SK-N-MC (cell line): ENCODE measurements around the gene C1S.

Source experiments
- EZH2 ChIP-seq: fragments of 200-600 bp; sonication (generic); IDR thresholded peaks from one replicate; pipeline ENCODE4 v1.6.1; 2017; ENCODE audit warnings: antibody characterized with exemption
- FOXP2 ChIP-seq: optimal IDR thresholded peaks from 2 replicates; pipeline ENCODE3; 2011; ENCODE audit warnings: mild to moderate bottlenecking, moderate library complexity; ENCODE audit not compliant: insufficient read depth; ENCODE audit errors: extremely low read length, control extremely low read depth
- POLR2AphosphoS5 ChIP-seq: IDR thresholded peaks from 2 replicates; pipeline ENCODE4 v1.6.1; 2012; ENCODE audit warnings: mild to moderate bottlenecking, low read depth, low read length, borderline replicate concordance

DNA sequence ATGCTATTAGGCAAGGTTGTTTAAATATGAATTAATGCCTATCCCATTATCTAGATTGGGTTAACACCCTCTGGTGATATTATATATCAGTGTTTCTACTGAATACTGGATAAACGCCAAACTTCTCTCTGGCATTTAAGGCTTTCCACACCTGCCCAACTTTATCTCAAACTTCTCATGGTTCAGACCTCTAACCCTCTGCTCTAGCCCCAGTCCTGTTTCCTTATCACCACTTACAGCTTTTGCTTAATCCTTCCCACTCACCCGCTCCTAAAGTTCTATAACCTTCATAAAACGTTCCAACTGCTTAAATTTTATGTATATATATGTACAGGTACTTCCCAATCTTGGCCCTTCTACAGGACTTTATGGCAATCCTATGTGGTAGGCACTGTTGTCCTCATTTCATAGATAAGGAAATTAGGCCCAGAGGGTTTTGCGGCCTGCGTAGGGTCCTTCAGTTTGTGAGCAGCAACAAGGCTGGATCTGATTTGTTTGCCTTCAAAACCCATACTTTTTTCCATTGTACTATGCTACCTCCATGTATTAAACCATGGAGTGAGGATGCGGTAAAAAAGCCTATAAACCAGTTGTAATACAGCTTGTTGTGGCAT is 43.5 kb upstream of the C1S start:
- TF ChIP-seq EZH2: no peak
- TF ChIP-seq FOXP2: no peak
- no peak for TF ChIP-seq POLR2AphosphoS5
